Stimulated activated naive CD8-positive, alpha-beta T cell treated with anti-CD3 and anti-CD28 coated beads, Interleukin-15, amount 100 ng/mL, for 72 hours (primary cell): ENCODE results near the gene OPCML.

Experiments used
- ATAC-seq: fragments of 150-1000 bp; cut with Tn5 transposase; 2 replicates; pipeline ENCODE4 v1.10.0; 2021; ENCODE audit warnings: mild to moderate bottlenecking, moderate library complexity
- DNase-seq, 2 donors: peaks; one replicate each; pipeline ENCODE4 v3.0.0; 2021 to 2022
- H3K27ac Mint-ChIP-seq, 2 donors: one replicate each; pipeline ENCODE4 v1.8.0; 2022; ENCODE audit warnings: mild to moderate bottlenecking in 2 of 2, mixed read lengths in 2 of 2, moderate library complexity in 2 of 2
- H3K27me3 Mint-ChIP-seq: one replicate; pipeline ENCODE4 v1.8.0; 2022; ENCODE audit warnings: mixed read lengths
- H3K4me1 Mint-ChIP-seq: one replicate; pipeline ENCODE4 v1.8.0; 2022; ENCODE audit warnings: mild to moderate bottlenecking, mixed read lengths
- H3K4me3 Mint-ChIP-seq, 2 donors: one replicate each; pipeline ENCODE4 v1.8.0; 2022; ENCODE audit warnings: mild to moderate bottlenecking in 2 of 2, mixed read lengths in 2 of 2, moderate library complexity in 1 of 2
- H3K9me3 Mint-ChIP-seq, 2 donors: one replicate each; pipeline ENCODE4 v1.8.0; 2022; ENCODE audit warnings: mixed read lengths in 2 of 2

OPCML gene

GRCh38 chr11:132933703-132934102 is 598.6 kb downstream of the OPCML start:
- no peaks in the 10 kb centered on the region for H3K4me1 Mint-ChIP-seq
- H3K9me3 Mint-ChIP-seq, result peaks cover 0 to 8% of the 10 kb centered on the region in 2 donors
- H3K4me3 Mint-ChIP-seq, result no peak overlapping the region
- H3K27me3 Mint-ChIP-seq, result no peaks in the 10 kb centered on the region
- ATAC-seq (peak; percentile 5), DNase-seq (no peak)
- H3K27ac Mint-ChIP-seq, result no peak overlapping the region

DNA sequence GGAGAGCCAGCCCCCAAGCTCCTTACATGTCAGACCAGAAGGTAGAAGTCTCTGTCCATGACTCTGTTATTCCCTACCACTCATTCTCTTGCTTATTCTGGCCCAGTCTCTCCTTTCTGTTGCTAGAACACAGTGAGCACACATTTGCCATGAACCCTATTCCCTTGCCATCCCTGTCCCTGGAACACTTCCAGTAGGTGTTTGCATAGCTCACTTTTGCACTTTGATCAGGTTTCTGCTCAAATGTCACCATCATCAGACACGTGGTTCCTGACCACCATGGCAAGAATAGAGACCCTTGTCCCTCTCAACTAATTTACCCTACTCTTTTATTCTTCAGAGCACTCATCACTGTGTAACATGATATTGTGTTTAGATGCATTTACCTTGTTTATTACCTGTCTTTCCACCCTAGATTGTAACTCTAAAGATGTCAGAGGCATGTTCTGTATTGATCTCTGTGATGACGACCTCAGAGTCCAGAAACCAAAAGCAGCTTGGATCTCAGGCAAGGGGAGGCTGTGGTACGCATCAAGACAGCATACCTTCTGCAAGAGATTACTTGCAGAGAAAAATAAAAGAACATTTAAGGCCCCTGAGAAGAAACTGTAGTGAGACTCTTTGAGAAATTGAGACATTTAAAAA is 606.4 kb downstream of the OPCML start:
- no peak overlapping the region for H3K4me3 Mint-ChIP-seq
- peaks cover 7% of the 10 kb centered on the region for H3K27me3 Mint-ChIP-seq
- ATAC-seq, result no peak
- no peak overlapping the region for H3K27ac Mint-ChIP-seq
- no peaks in the 10 kb centered on the region for H3K4me1 Mint-ChIP-seq
- peaks cover 0 to 9% of the 10 kb centered on the region in 2 donors for H3K9me3 Mint-ChIP-seq
- DNase-seq, result no peak

GRCh38 chr11:132921597-132921996 is 610.7 kb downstream of the OPCML start:
- ATAC-seq (no peak), DNase-seq (no peak)
- peaks cover under 1% of the 10 kb centered on the region for H3K27me3 Mint-ChIP-seq
- no peak overlapping the region for H3K4me3 Mint-ChIP-seq
- H3K4me1 Mint-ChIP-seq, result no peaks in the 10 kb centered on the region
- no peak overlapping the region for H3K27ac Mint-ChIP-seq
- H3K9me3 Mint-ChIP-seq, result no peaks in the 10 kb centered on the region

DNA sequence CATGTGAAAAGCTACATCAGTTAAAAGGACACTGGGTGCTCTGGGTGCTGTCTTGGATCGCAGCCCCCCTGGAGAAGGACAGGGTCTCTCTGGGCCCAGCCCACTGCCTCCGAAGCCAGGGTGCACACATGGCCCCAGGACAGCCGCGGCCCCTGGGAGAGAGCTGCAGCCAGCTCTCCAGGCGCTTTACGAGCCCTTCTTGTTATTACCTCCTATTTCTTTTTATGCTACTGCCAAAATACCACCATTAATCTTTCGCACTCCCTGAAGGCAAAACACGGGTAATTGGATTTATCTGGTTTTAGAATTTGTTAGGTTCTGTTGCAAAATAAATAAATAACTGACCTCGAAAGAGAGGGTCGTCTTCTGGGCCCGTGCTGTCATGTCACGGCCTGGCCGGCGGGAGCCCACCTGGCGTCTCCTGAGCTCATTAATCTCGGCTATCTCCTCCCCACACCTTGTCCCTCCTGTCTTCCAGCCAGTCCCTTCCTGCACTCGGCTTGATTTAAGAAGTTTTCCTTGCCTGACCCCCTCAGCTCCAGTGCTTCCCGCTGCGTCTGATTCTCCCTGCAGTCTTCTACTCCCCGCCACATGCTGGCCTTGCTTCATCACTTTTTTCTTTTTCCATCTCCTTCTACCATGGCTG is 611.7 kb downstream of the OPCML start:
- ATAC-seq (no peak), DNase-seq (no peak)
- Mint-ChIP-seq H3K4me1 (no peaks in the 10 kb centered on the region), H3K27ac (no peak overlapping the region), H3K4me3 (no peak overlapping the region), H3K9me3 (no peaks in the 10 kb centered on the region), H3K27me3 (no peaks in the 10 kb centered on the region)

- H3K27ac Mint-ChIP-seq, result no peak overlapping the region
- H3K4me3 Mint-ChIP-seq, result no peak overlapping the region
- no peak for DNase-seq
- H3K4me1 Mint-ChIP-seq, result no peaks in the 10 kb centered on the region
- no peaks in the 10 kb centered on the region for H3K27me3 Mint-ChIP-seq
- ATAC-seq, result no peak
- no peaks in the 10 kb centered on the region for H3K9me3 Mint-ChIP-seq
These were observed 617.7 kb downstream of the OPCML start for GRCh38 chr11:132914600-132914999.

GRCh38 chr11:132913886-132914285 is 618.4 kb downstream of the OPCML start:
- DNase-seq, result no peak
- H3K27ac Mint-ChIP-seq, result peak overlapping the region in 1 of 2 donors; percentile 50
- no peaks in the 10 kb centered on the region for H3K27me3 Mint-ChIP-seq
- H3K4me1 Mint-ChIP-seq, result no peaks in the 10 kb centered on the region
- H3K9me3 Mint-ChIP-seq, result no peaks in the 10 kb centered on the region
- no peak for ATAC-seq
- no peak overlapping the region for H3K4me3 Mint-ChIP-seq

DNA sequence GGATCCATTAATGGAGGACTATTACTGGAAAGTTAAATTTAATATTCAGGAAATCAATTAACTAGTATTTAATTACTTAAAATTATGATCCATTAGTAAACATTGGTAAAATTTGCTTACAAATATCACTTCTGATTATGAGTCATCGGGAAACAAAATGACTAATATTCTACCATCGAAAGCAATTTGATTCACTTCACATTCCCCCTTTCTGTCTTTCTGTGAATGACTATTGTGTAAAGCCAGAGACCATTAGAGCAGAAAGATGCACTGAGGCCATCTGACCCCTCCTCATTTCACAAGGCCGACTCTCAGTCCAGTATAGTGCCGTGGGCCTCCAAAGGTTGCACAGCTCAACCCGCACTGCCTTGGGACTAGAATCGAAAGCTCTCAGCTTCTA is 619.0 kb downstream of the OPCML start:
- DNase-seq, result no peak
- H3K4me1 Mint-ChIP-seq, result no peaks in the 10 kb centered on the region
- no peaks in the 10 kb centered on the region for H3K27me3 Mint-ChIP-seq
- no peak overlapping the region for H3K4me3 Mint-ChIP-seq
- no peaks in the 10 kb centered on the region for H3K9me3 Mint-ChIP-seq
- no peak overlapping the region for H3K27ac Mint-ChIP-seq
- no peak for ATAC-seq

DNA sequence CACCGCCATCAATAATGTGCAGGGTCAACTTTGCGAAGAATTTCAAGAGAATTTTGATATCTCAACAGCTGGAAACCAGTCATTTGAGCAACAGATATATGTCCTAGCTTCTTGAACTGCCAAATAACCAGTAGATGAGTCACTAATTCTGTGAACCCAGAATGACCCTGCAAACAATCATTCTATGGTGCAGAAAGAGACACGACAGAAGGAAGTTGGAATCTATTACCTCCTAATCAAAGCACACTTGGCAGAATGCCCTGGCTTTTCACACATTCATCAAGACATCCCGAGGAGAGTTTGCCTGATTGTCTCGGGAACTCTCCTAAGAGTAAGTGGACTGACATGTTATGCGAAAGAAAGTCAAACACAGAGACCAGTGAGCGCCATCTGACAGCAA is 621.1 kb downstream of the OPCML start:
- ATAC-seq (no peak), DNase-seq (no peak)
- no peaks in the 10 kb centered on the region for H3K4me1 Mint-ChIP-seq
- no peaks in the 10 kb centered on the region for H3K9me3 Mint-ChIP-seq
- no peak overlapping the region for H3K27ac Mint-ChIP-seq
- H3K27me3 Mint-ChIP-seq, result no peaks in the 10 kb centered on the region
- H3K4me3 Mint-ChIP-seq, result no peak overlapping the region

DNA sequence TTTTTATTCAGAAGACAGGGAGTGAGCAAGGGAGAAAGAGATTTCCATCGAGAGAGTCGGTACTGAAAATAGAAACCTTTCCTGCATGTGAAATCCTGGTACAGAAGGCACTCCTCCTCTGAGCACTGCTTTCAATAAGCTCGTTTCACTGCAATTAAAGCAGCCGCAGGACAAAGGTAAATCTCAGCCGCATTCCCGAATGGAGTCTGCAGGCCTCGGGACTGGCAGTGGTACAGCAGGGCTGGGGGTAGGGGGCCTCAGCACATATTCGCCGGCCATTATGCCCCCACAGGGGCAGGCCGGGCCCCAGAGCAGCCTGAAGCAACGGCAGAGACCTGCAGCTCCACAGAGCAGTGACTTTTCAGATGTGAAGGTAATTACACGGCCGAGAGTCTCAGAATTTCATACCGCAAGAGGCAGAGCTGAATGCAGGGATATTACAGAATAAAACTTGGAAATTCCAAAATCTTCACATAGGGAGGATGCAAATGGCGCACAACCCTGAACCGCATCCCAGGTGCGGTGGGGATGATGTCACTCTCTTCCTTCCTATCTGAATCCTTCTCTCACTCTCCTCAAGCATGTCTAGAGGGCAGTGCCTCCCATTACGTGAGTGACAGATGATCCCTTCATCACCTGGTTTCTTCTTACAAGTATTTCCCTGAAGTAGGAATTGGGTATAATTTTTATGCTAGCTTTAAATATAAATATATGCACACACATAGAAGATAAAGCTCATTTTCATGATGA is 622.1 kb downstream of the OPCML start:
- Mint-ChIP-seq H3K4me1 (no peaks in the 10 kb centered on the region), H3K27me3 (no peaks in the 10 kb centered on the region), H3K27ac (no peak overlapping the region), H3K9me3 (no peaks in the 10 kb centered on the region), H3K4me3 (no peak overlapping the region)
- DNase-seq, result no peak
- ATAC-seq, result no peak

DNA sequence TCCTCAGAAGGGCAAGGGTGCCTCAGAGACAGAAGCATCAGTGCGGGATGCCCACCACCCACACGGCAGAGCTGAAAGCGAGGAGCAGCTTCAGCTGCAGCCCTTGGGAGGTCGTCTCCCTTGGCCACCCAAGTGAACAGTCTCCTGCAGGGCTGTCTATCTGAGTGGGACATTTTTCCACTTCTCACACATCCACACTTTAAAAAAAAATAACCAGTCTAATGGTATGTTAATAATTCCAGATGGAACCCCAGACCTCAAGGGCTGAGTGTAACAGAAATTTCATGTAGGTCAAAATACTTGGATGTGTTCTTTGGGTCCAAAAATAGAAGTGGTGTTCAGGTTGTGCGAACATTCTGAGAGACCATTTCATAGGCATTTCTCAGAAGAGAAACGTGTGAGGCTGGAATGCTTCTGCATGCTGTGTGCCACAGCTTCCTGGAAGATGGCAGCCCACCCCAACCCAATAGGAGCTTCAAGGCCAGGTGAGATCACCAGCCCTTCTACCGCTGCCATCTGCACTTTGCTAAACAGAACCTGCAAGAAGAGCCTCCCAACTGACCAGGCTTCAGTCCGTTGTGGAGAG is 623.2 kb downstream of the OPCML start:
- Mint-ChIP-seq H3K9me3 (no peaks in the 10 kb centered on the region), H3K27me3 (no peaks in the 10 kb centered on the region), H3K4me3 (no peak overlapping the region), H3K4me1 (no peaks in the 10 kb centered on the region), H3K27ac (no peak overlapping the region)
- DNase-seq (no peak), ATAC-seq (no peak)

- Mint-ChIP-seq H3K27ac (no peak overlapping the region), H3K4me1 (no peaks in the 10 kb centered on the region), H3K4me3 (no peak overlapping the region), H3K27me3 (no peaks in the 10 kb centered on the region), H3K9me3 (peaks cover 0 to 4% of the 10 kb centered on the region in 2 donors)
- no peak for ATAC-seq
- DNase-seq, result no peak
These were observed 623.9 kb downstream of the OPCML start for GRCh38 chr11:132908414-132908810.

GRCh38 chr11:132907651-132908413 is 624.5 kb downstream of the OPCML start:
- ATAC-seq, result no peak
- no peaks in the 10 kb centered on the region for H3K4me1 Mint-ChIP-seq
- H3K4me3 Mint-ChIP-seq, result no peak overlapping the region
- H3K27ac Mint-ChIP-seq, result peak overlapping the region in 1 of 2 donors; percentile 73
- no peak for DNase-seq
- no peaks in the 10 kb centered on the region for H3K27me3 Mint-ChIP-seq
- H3K9me3 Mint-ChIP-seq, result peaks cover 0 to 4% of the 10 kb centered on the region in 2 donors

DNA sequence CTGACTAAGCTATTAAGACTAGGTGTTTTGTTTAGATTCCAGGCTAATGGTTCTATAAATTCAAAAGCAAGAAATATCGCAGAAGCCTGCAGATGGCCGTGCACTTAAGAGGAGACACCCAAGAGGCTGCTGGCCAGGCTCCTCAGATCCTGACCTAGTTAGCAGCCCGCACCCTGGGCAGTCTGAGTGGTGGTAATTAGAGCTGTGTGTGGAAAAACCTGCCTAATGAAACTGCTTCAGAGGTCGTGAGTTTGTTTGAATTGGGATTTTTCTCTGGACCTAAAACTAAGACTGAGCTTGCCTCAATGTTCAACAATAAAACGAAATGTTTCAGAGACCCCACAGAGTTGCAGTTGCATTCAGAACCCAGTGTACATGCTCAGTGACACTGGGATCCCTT is 627.7 kb downstream of the OPCML start:
- peaks cover 8% of the 10 kb centered on the region for H3K27me3 Mint-ChIP-seq

DNA sequence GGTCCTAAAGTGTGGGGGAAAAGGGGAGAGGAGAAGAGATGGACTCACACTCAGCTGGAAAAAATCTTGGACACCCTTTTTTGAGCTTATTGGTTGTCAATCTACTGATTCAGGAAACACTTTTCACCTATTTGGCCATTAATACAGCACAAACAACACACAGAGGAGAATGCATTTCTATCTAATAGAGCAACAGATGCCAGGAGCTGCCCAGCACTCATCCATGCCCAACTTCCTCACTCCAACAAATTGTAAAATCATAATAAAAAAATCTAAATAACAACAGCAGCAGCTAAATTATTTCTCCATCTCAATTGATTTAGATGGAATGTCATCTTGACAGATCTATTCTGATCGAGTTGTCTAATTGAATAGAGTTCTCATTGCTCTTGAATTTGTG is 628.2 kb downstream of the OPCML start:
- Mint-ChIP-seq H3K4me3 (no peak overlapping the region), H3K27ac (no peak overlapping the region), H3K27me3 (peaks cover 8% of the 10 kb centered on the region), H3K9me3 (peaks cover 0 to 7% of the 10 kb centered on the region in 2 donors), H3K4me1 (no peaks in the 10 kb centered on the region)
- no peak for DNase-seq
- ATAC-seq, result no peak

More for the DNA sequence above, 627.7 kb downstream of the OPCML start:
- no peak overlapping the region for H3K4me3 Mint-ChIP-seq
- no peaks in the 10 kb centered on the region for H3K4me1 Mint-ChIP-seq
- peaks cover 0 to 7% of the 10 kb centered on the region in 2 donors for H3K9me3 Mint-ChIP-seq
- DNase-seq, result no peak
- ATAC-seq, result no peak
- H3K27ac Mint-ChIP-seq, result no peak overlapping the region

- no peaks in the 10 kb centered on the region for H3K4me1 Mint-ChIP-seq
- no peak overlapping the region for H3K27ac Mint-ChIP-seq
- H3K9me3 Mint-ChIP-seq, result peaks cover 0 to 7% of the 10 kb centered on the region in 2 donors
- peaks cover 8% of the 10 kb centered on the region for H3K27me3 Mint-ChIP-seq
- no peak for DNase-seq
- no peak overlapping the region for H3K4me3 Mint-ChIP-seq
- no peak for ATAC-seq
These were observed 630.4 kb downstream of the OPCML start for GRCh38 chr11:132901638-132902471.
